ENCODE data around the gene B4GALT2. TPM values are rescaled to one million over a fixed set of nuclear protein-coding genes. Genes with fewer than 3 reads are reported as not detected.

B4GALT2 gene
- polyA plus RNA-seq, 1 of the 3 experiments (the other 2 are of a cell fraction), result 48.0 TPM

DNA sequence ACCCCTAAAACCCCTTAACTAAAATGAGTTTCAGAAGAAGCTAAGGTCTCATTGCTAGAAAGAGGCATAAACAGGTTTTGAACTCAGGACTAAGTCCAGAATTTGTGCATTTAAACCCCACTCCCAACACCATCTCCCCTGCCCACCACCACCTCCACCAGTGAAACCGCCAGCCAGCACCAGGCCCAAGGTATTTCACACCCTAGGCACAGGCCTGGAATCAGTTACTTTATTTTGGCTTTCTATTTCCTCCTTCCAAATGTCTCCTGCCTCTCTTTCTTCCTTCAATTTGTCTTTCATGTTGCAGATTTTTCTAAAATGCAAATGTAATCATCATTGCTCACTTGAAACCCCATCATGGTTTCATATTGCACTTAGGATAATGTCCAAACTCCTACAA is 34.1 kb upstream of the B4GALT2 start:
- Histone ChIP-seq H3K4me3 (ENCODE audit: low read depth in 2 of 2, low read length in 1 of 2) (no peak overlapping the region), H3F3A (replicated peaks; ENCODE audit: insufficient read depth) (no peaks in the 10 kb centered on the region), H3K9me3 (no peaks in the 10 kb centered on the region), H3K4me2 (peak overlapping the region; percentile 98; the same call in 1 of the 2 replicates), H3K79me2 (ENCODE audit: insufficient read depth) (peaks cover 13% of the 10 kb centered on the region; the same call in 1 of the 2 replicates), H3K9ac (no peak overlapping the region), H3K4me1 (ENCODE audit: control insufficient read depth in 1 of 2, insufficient read depth in 2 of 2, low read depth in 1 of 2, low read length in 1 of 2) (peaks cover 12 to 21% of the 10 kb centered on the region in 2 experiments), H3K9me2 (no peaks in the 10 kb centered on the region), H3K27me3 (ENCODE audit: insufficient read depth) (no peaks in the 10 kb centered on the region), H4K20me1 (ENCODE audit: insufficient read depth) (no peaks in the 10 kb centered on the region), H2AFZ (ENCODE audit: low read depth) (no peak overlapping the region), H3K36me3 (replicated peaks in 1 of 2; ENCODE audit: control insufficient read depth in 1 of 2, insufficient read depth in 2 of 2, low read length in 1 of 2) (peaks cover 0 to 2% of the 10 kb centered on the region in 2 experiments), H3K27ac (ENCODE audit: low read depth in 2 of 2, low read length in 1 of 2) (no peak overlapping the region)
- 95% methylated on average over 1 of the region's 1 CpG for WGBS (ENCODE audit: low lambda C conversion rate)
- ChIA-PET POLR2A (interaction anchor here (1.6 kb wide), 1 partner anchor 9 kb away, joined by 10 read pairs; no protein-coding TSS in a partner anchor), CTCF (interaction anchor here (1.4 to 9.4 kb wide), 4 partner anchors 10 to 180 kb away, joined by 4 to 105 read pairs (median 40); partner anchors contain the start of gene ARTN)
- TF ChIP-seq FOSL2 (IDR thresholded peaks at IDR 0.05; ENCODE audit: borderline replicate concordance, low read depth), result no peak
- TF ChIP-seq POLR2AphosphoS5 (IDR thresholded peaks at IDR 0.05; ENCODE audit: low read depth, low read length), result no peak
- no peak for TF ChIP-seq RAD21 (IDR thresholded peaks at IDR 0.05; ENCODE audit: low read length)
- no peak for TF ChIP-seq EZH2phosphoT487 (IDR thresholded peaks at IDR 0.05; ENCODE audit: borderline replicate concordance, low read depth)
- no peak for TF ChIP-seq NRF1 (IDR thresholded peaks at IDR 0.05; ENCODE audit: low read depth, low read length)
- no peak for TF ChIP-seq FOXJ3 (CRISPR knock-in tag; IDR thresholded peaks at IDR 0.05)
- TF ChIP-seq FOXM1 (IDR thresholded peaks at IDR 0.05; ENCODE audit: low read depth), result no peak
- no peak for TF ChIP-seq RFX5 (IDR thresholded peaks at IDR 0.05; ENCODE audit: low read length)
- no peak for TF ChIP-seq RCOR1 (IDR thresholded peaks at IDR 0.05; ENCODE audit: low read length)
- TF ChIP-seq, protein P1, sequence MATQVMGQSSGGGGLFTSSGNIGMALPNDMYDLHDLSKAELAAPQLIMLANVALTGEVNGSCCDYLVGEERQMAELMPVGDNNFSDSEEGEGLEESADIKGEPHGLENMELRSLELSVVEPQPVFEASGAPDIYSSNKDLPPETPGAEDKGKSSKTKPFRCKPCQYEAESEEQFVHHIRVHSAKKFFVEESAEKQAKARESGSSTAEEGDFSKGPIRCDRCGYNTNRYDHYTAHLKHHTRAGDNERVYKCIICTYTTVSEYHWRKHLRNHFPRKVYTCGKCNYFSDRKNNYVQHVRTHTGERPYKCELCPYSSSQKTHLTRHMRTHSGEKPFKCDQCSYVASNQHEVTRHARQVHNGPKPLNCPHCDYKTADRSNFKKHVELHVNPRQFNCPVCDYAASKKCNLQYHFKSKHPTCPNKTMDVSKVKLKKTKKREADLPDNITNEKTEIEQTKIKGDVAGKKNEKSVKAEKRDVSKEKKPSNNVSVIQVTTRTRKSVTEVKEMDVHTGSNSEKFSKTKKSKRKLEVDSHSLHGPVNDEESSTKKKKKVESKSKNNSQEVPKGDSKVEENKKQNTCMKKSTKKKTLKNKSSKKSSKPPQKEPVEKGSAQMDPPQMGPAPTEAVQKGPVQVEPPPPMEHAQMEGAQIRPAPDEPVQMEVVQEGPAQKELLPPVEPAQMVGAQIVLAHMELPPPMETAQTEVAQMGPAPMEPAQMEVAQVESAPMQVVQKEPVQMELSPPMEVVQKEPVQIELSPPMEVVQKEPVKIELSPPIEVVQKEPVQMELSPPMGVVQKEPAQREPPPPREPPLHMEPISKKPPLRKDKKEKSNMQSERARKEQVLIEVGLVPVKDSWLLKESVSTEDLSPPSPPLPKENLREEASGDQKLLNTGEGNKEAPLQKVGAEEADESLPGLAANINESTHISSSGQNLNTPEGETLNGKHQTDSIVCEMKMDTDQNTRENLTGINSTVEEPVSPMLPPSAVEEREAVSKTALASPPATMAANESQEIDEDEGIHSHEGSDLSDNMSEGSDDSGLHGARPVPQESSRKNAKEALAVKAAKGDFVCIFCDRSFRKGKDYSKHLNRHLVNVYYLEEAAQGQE (IDR thresholded peaks at IDR 0.05; ENCODE audit: low read depth, low read length), result no peak
- TF ChIP-seq, protein P2, sequence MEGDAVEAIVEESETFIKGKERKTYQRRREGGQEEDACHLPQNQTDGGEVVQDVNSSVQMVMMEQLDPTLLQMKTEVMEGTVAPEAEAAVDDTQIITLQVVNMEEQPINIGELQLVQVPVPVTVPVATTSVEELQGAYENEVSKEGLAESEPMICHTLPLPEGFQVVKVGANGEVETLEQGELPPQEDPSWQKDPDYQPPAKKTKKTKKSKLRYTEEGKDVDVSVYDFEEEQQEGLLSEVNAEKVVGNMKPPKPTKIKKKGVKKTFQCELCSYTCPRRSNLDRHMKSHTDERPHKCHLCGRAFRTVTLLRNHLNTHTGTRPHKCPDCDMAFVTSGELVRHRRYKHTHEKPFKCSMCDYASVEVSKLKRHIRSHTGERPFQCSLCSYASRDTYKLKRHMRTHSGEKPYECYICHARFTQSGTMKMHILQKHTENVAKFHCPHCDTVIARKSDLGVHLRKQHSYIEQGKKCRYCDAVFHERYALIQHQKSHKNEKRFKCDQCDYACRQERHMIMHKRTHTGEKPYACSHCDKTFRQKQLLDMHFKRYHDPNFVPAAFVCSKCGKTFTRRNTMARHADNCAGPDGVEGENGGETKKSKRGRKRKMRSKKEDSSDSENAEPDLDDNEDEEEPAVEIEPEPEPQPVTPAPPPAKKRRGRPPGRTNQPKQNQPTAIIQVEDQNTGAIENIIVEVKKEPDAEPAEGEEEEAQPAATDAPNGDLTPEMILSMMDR (IDR thresholded peaks at IDR 0.05), result no peak
- TF ChIP-seq, protein P3, sequence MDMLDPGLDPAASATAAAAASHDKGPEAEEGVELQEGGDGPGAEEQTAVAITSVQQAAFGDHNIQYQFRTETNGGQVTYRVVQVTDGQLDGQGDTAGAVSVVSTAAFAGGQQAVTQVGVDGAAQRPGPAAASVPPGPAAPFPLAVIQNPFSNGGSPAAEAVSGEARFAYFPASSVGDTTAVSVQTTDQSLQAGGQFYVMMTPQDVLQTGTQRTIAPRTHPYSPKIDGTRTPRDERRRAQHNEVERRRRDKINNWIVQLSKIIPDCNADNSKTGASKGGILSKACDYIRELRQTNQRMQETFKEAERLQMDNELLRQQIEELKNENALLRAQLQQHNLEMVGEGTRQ (IDR thresholded peaks at IDR 0.05; ENCODE audit: borderline replicate concordance, low read depth, low read length), result no peak
- no peak for TF ChIP-seq JUND (IDR thresholded peaks at IDR 0.05)
- DNase-seq, result no peak
